CD1c-positive myeloid dendritic cell (primary cell): ENCODE measurements around the gene UBA52.
A peak's percentile ranks its signal among the peaks of the same experiment; 100 is the strongest.
"Not testable (repeated sequence)": the region's sequence is repeated elsewhere in the genome, so short reads cannot be mapped to it uniquely, and the experiment has no call there.

ENCODE experiments used
- DNase-seq: peaks from one replicate; pipeline ENCODE4 v3.0.0-alpha.2; 2016; ENCODE audit errors: extremely low spot score

The UBA52 gene

DNA sequence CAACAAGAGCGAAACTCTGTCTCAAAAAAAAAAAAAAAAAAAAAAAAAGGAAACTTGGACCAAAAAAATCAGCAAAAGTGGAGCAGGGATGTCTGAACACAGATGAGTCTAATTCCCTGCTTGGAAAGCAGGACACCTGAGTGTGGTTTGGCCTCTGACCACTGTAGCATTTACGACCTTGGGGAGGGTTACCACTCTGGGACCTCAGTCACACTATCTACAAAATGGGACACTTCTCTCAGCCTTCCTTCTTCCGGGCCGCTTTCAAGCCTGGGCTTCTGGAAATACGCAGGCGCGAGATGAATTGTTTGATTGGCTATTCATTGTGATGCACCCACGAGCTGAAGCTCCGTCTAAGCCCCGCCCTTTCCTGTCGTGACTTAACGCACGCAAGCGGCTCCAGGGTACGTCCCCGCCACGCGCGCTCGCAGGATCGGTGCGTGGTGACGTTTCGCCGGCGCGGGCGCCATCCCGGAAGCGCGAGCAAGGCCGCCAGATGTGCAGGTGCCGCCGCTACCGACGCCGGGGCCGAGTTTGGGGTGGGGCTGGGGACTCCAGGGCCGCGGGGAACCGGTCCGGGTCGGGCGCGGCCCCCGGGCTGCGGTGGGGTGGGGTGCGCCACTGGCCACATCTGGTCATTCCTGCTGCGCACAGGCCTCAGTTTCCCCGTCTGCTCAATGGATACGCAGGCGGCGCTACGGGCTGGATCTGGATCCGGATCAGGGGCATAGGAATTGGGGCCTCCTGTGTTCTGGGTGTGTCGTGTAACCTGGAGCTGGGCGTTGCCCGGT, 14.1 kb upstream of the UBA52 start, which contains the start of gene KXD1:
KXD1 (plus strand) TSS at position 460 of the 791 bp plus-strand sequence. CDS start 4,187 bp downstream, outside the sequence.
- peak; percentile 99 for DNase-seq

DNA sequence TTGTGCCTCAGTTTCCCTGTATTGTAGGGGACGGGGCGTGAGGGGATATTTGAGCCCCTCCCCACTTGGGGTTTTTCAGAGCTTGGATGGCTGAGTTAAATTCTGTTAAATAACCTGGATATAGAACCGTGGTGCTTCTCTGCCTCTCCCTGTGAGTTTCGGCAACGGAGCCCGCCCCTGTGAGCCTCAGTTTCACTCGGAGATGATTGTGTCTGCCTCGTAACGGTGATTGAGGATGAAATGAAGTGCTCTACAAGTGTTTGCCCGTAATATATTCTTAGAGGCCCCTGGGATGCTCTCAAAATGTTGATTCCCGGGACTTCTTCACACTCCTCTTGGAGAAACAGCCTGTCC, 13.5 kb upstream of the UBA52 start:
- no peak for DNase-seq

DNA sequence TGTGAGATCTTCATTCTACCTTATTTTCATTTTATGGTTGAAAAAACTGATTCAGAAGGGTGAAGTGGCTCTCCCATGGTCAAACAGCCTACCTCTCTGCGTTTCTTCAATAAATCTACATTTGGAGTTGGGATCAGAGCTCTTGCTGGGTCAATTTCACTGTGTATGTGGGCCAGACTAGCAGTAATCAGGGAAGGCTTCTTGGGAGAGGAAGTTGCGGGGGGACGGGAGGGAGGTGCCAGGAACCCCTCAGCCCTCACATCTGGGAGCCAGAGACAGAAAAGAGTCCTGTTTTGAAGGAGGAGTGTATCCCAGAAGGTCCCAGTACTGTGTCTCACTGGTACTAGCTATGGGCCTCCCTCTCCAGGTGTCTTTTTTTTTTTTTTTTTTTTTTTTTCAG, 13.1 kb upstream of the UBA52 start:
- no peak for DNase-seq

DNA sequence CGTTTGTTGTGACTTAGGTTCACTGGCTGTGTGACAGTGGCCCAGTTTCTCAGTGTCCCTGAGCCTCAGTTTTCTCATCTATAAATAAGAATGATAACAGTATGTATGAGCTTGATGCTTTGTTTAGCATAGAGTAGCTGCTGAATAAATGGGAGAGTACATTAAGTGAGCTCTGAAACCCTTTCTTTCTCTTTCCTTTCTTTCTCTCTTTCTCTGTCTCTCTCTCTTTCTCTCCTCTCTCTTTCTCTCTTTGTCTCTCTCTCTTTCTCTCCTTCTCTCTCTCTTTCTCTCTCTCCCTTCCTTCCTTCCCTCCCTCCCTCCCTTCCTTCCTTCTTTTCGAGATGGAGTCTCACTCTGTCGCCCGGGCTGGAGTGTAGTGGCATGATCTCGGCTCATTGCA, 12.0 kb upstream of the UBA52 start:
- DNase-seq = no peak

DNA sequence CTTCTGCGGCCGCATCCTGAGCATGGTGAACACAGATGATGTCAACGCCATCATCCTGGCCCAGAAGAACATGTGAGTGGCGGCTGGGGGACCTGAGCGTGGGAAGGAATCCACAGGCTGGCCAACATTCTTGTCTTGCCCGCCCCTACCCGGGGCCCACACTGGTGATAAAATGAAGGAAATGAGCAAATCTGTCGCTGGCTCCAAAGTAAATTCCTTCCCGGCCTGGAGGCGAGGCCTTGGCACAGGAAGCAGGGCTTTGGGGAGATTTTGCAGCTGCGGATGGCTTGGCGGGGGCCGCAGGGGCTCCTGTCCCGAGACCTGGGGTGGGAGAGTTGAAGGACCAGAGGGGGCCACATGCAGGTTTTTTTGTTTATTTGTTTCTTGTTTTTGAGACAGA, 9.6 kb upstream of the UBA52 start:
- no peak for DNase-seq

DNA sequence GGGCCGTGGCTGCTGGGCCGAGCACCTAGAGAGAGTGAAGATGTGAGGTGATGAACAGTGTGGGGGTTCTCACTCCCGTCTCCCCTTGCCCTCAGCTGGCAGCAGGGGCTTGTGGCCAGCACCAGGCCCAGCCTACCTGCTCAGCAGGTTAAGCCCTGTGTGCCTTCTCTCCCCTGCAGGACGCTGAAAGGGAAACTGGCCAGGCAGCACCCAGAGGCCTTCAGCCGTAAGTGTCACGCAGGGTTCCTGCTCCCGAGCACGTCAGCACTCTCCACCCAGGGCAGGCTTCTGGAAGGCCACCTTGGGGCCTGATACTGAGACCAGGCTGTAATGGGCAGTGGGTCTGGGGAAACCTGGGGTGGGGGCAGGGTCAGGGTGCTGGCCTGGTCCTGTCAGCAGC, 4.7 kb upstream of the UBA52 start:
- no peak for DNase-seq

DNA sequence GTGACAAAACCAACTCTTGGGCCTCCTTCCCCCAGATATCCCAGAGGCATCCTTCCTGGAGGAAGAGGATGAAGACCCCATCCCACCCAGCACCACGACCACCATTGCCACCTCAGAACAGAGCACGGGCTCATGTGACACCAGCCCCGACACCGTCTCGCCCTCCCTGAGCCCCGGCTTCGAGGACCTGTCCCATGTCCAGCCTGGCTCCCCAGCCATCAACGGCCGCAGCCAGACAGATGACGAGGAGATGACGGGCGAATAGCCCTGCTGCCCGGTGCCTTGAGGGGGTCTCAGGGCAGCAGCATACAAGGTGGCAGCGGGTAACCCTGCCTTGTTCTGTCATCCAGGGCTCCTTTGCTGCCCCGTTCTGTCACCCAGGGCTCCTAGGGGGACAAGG, 3.3 kb upstream of the UBA52 start:
- DNase-seq = no peak

DNA sequence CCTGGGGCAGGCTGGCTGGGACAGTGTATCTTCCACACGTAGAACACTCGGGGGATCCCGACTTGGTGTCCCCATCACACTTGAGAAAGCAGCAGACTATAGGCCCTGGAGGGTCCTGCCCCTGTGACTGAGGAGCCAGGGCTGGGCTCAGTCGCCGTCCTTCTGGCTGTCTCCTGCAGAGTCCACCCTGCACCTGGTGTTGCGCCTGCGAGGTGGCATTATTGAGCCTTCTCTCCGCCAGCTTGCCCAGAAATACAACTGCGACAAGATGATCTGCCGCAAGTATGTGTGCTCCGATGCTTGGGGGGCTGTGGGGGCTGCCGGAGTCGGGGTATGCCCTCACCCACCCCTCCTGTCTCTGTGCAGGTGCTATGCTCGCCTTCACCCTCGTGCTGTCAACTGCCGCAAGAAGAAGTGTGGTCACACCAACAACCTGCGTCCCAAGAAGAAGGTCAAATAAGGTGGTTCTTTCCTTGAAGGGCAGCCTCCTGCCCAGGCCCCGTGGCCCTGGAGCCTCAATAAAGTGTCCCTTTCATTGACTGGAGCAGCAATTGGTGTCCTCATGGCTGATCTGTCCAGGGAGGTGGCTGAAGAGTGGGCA, 3.1 kb downstream of the UBA52 start:
- no peak for DNase-seq

DNA sequence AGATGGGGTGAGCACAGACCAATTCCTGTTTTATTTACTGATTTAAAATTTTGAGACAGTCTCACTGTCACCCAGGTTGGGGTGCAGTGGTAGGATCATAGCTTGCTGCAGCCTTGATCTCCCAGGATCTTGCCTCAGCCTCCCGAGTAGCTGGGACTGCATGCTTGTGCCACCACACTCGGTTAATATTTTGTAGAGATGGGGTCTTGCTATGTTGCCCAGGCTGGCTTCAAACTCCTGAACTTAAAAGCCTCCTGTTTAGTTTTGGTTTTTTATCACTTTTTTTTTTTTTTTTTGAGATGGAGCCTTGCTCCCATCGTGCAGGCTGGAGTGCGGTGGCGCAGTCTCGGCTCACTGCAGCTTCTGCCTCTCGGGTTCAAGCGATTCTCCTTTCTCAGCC, 4.7 kb downstream of the UBA52 start:
- no peak for DNase-seq

DNA sequence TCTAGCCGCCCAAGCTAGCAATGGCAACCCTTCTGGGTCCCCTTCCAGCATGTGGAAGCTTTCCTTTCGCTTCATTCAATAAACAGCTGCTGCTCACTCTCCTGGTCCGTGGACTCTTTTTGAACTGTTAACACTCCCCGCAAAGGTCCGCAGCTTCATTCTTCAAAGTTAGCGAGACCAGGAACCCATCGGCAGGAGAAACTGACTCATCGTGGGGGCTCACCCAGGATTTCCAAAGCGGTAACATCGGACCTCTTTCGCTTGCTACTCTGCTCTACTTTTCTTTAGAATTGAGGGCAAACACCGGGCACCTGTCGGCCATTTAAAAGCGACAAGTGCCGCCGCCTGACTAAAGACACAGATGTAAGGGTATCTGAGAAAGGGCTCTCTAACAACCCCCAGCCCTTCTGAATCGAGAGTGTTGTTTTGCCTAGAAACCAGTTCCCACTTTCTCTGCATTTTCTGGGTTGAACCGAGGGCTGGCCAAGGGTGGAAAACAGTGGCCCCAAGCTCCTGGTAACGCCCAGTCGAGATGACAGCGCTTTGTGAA, 5.8 kb downstream of the UBA52 start:
- DNase-seq = no peak

DNA sequence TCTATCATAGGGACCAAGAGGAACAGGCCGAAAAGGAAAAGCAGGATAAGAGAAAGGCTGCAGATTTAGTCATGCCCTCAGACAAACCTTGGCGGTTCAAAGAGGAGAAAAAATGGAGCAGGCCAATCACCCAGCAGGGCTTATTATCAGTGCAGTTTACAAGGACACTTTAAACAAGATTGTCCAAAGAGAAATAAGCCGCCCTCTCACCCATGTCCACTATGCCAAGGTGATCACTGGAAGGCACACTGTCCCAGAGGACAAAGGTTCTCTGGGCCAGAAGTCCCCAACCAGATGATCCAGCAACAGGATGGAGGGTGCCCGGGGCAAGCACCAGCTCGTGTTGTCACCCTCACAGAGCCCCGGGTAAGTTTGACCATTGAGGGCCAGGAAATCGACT, 8.7 kb downstream of the UBA52 start:
- DNase-seq = no peak

DNA sequence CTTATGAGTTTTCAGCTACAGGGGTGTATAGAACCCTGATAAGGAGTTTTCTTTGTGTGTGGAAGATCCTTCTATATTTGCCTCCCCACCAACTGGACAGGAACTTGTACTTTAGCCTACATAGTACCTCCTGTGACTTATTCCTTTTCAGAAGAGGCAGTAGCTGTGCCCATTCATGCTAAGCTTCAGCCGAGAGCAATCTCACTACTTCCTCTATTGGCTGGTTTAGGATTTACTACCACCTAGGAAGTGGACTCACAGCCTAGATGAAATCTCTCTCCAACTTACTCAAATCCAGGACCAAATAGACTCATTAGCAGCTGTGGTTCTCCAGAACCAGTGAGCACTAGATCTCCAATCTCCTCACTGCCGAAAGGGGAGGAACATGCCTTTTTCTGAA, 14.6 kb downstream of the UBA52 start:
- DNase-seq = peak; percentile 79

DNA sequence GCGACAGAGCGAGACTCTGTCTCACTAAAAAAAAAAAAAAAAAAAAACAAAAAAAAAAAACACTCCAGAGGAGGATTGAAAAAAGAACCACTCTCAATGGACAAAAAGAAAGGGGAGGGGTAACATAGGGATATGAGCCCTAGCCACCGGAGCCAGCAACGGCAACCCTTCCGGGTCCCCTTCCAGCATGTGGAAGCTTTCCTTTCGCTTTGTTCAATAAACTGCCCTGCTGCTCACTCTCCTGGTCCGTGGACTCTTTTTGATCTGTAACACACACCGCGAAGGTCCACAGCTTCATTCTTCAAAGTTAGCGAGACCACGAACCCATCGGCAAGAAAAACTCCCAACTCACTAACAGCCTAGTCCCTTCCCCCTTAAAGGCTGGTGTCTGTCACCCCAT, 15.9 kb downstream of the UBA52 start:
- DNase-seq = no peak

DNA sequence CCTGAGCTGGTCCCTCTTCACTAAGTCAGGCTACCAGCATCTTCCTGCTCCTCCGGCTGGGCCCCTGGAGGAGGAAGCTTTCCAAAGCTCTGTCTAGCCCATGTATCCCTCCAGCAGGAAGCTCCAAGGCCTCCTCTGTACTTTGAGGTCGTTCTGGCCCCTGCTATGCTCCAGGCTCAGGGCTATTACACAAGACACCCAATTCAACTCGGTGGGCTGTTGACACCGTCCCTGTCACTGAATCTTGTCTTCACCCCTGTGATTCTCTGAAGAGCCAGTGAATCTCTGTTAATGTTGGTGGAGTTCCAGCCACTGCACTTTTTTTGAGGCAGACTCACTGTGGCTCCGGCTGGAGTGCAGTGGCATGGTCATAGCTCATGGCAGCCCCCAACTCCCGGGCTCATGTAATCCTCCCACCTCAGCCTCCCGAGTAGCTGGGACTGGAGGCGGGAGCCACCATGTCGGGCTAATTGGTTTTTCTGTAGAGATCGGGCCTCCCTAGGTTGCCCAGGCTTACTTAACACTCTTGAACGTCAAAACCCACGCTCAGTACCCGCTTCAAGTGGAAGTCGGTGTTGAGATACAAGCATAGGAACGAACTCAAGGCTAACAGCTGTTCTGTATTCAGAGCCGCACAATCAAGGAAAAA, 16.4 kb downstream of the UBA52 start:
- DNase-seq = no peak

DNA sequence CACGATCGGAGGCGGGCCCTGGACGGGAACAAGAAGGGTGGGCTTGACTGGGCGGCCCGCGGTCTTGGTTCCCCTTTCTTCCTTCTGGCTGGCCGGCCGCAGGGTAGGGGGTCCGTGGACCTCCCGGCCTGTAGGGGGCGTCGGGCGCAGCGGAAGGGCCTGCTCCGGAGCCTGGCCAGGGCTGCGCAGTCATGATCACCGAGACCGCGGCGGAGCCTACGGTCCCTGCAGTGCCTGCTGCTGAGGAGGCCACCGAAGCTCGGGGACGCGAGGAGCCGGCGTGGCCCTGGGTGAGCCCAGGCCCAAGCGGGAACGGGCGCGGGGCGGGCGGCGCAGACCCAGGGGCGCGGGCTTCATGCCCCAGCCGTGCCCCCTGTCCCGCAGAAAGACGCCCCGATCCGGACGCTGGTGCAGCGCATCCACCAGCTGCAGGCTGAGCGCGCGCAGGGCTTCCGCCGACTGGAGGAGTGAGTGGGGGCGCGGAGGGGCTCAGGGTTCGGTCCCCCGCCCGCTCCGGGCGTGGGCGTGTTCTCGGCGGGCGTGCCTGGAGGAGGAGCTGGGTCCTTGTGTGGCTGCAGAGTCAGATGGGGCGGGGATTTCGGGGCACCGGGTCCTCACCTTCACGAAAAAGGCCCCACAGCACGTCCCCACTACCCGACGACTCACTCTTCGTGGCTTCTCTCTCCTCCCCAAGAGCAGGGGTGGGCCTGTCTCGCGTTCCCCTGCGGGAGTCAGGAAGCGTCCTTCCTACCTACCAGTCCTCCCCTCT, 17.1 kb downstream of the UBA52 start, which contains the start of gene REX1BD:
REX1BD (plus strand) TSS at position 188 of the 769 bp plus-strand sequence; CDS start at position 192, 4 bp downstream.
- peak; percentile 79 for DNase-seq

DNA sequence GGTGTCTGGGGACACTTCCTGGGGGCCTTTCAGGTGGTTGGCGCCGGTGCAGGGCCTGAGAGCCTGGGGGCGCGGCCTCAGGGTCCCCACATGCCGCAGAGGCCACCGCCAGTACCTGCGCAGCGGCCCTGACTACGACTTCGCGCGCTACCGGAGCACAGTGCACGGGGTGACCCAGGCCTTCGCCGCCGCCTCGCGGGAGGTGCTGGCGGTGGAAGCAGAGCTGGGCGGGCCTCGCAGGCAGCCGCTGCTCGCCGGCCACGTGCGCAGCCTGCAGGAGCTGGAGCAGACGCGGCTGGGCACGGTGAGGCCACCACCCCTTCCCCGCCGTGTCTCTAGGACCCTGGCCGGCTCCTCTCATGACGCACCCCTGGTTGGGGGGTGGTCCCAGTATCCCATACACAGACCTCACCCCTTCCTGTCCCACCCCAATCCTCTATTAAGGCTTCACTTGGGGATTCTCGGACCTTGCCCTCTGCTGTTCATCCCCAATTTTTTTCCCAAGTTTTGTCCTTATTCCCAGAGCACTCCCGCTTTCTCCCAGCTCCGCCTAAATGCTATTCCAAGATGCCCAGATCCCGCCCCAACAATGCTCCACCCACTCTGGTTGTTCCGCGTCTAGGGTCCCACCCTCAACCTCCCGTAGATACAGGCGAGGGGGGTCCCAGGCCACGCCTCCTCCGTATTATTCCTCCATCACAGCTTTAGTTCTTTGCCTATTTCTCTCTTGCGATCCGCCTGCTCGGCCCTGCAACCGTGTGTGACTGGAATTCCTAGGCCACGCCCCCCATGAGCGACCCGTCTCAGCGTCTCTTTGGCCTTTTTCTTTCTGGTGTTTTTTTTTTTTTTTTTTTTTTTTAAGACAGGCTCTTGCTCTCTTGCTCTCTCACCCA, 18.0 kb downstream of the UBA52 start:
- peak; percentile 74 for DNase-seq

DNA sequence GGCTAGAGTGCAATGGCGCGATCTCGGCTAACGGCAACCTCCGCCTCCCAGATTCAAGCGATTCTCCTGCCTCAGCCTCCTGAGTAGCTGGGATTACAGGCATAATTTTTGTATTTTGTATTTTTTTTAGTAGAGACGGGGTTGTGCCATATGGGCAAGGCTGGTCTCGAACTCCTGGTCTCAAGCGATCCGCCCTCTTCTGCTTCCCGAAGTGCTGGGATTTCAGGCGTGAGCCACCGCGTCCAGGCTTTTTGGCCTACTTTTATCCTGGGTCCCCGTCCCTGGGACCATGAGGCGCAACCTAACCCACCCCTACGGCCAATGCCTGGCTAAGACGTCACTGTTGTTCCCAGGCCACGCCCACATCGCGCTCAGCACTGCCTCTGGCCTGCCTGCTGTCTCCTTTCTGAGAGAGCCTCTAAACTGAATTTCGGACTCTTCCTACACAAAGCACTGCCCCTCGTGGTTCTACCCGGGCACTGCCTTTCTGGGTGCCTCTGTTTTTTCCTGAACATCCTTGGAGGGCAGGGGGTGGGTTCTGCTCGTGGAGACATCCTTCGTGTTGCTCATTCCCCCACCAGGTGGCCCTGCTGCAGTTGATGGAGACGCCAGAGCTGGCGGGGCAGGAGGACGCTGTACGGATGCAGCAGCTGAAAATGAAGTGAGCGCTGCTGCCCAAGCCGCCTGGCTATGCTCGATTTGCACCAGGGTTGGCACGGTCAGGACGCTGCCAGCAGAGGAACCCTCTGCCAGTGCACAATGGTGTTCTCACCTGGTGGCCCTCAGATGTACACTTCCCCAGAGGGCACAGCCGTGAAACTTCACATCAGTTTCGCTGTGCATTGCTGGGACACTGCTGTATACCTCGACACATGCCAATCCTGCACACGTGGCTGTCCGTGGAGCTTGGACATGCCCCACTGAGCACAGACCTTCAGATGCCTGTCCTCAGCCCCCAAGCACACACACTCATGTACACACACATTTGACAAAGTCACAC, 18.9 kb downstream of the UBA52 start:
- DNase-seq = peak; percentile 10

DNA sequence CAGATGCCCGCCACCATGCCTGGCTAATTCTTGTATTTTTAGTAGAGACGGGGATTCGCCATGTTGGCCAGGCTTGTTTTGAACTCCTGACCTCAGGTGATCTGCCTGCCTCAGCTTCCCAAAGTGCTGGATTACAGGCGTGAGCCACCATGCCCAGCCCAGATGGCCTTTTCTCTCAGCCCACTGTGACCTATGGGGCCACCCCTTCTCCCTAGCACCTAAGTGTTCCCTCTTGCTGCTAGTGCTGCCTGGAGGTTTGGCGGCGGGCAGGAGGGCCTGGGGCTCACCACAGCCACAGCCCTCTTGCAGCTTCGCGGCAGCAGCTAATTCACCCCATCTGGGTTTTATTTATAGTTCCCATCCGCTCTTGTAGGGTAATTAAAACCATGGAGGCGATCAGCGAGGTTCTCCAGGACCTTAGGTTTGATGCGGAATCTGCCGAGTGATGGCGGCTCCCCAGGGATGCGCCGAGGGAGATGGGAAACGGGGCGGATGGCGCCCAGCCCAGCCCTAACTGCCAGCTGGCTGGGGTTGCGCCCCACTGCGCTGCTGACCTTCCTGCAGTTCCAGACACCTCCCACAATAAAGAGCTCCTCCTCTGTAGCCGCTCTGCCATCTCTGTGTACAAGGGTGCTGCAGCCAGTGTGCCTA, 20.2 kb downstream of the UBA52 start:
- DNase-seq = no peak

DNA sequence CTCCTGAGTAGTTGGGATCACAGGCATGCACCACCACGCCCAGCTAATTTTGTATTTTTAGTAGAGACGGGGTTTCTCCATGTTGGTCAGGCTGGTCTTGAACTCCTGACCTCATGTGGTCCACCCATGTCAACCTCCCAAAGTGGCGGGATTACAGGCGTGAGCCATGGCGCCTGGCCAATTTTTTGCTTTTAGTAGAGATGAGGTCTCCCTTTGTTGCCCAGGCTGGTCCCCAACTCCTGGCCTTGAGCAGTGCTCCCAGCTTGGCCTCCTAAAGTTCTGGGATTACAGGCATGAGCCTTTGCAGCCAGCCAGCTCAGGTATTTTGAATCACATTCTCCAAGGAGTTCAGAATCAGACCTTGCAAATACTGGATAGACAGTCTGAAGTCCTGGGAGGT, 21.1 kb downstream of the UBA52 start:
- DNase-seq = not testable (repeated sequence)
